Right lobe of liver (tissue), 4 donors: ENCODE results near the gene DNER.
A peak's percentile ranks its signal among the peaks of the same experiment; 100 is the strongest.

Experiments used
- POLR2A ChIP-seq: fragments of 450-650 bp; IDR thresholded peaks from one replicate; pipeline ENCODE4 v1.6.1; 2017; ENCODE audit warnings: antibody characterized with exemption, mild to moderate bottlenecking
- TF ChIP-seq, protein P1 (sequence below), 4 donors: fragments of 200-600 bp in 3 of 4; fragments of 450-650 bp in 1 of 4; IDR thresholded peaks; one replicate each; pipeline versions ENCODE4 v1.5.1 to v1.8.0; 2016 to 2022; ENCODE audit warnings: antibody characterized with exemption in 4 of 4, mild to moderate bottlenecking in 2 of 4
- donor health status: DM: no; HTN: no; CAD: no.
- donor health status: DM: no; HTN: no; CAD: no.
- donor health status: DM: no; HTN: yes; CAD: no.

DNA sequence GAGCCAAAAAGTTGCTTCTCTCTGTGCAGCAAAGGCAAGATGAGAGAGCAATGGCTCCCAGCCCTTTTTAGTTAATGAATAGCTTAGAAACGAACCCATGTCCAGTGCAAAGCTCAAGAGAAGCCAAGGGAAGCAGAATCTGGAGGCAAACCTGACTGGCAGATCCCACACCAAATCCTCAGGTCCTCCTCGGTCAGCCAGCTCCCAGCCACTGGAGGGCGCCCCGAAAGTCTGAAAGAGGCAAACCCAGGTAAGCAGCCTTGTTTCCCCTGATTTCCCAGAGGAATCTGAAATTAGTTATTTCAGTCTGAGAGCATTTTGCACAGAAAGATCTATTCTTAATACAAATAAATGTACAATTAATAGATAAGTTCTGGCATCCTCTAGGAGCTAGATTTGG is 372.0 kb downstream of the DNER start:
- TF ChIP-seq, protein P1, sequence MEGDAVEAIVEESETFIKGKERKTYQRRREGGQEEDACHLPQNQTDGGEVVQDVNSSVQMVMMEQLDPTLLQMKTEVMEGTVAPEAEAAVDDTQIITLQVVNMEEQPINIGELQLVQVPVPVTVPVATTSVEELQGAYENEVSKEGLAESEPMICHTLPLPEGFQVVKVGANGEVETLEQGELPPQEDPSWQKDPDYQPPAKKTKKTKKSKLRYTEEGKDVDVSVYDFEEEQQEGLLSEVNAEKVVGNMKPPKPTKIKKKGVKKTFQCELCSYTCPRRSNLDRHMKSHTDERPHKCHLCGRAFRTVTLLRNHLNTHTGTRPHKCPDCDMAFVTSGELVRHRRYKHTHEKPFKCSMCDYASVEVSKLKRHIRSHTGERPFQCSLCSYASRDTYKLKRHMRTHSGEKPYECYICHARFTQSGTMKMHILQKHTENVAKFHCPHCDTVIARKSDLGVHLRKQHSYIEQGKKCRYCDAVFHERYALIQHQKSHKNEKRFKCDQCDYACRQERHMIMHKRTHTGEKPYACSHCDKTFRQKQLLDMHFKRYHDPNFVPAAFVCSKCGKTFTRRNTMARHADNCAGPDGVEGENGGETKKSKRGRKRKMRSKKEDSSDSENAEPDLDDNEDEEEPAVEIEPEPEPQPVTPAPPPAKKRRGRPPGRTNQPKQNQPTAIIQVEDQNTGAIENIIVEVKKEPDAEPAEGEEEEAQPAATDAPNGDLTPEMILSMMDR (IDR thresholded peaks at IDR 0.05): peak; percentile 19 to 63 (median 42)
- no peak for TF ChIP-seq POLR2A
